HCT116 (cell line): Measurements from ENCODE around the gene ATP1A4. TPM values are rescaled to one million over a fixed set of nuclear protein-coding genes. Genes with fewer than 3 reads are reported as not detected.

Experiments
- ATAC-seq: fragments of 200-7000 bp; cut with Tn5 transposase; 2 replicates; pipeline ENCODE4 v1.9.1; 2020; ENCODE audit warnings: mild to moderate bottlenecking, moderate library complexity
- BruUV-seq: library from RNA; stranded (reverse); fragments of 400-500 nt; replicated peaks from 2 replicates; lab custom pipeline; 2021; lab: Mats Ljungman, UMichigan
- CTCF ChIA-PET: fragments of 300-600 bp; sonication (Branson Sonifier 250); formaldehyde crosslinking; loops from one replicate; lab custom pipeline; 2021; ENCODE audit warnings: antibody characterized with exemption; lab: Charles Lee
- POLR2A ChIA-PET: fragments of 300-600, 350-600 bp; sonication (Branson Sonifier 250); formaldehyde crosslinking; loops from one replicate; lab custom pipeline; 2021; ENCODE audit warnings: antibody characterized with exemption; lab: Charles Lee
- RAD21 ChIA-PET, 2 experiments: fragments of 300-600 bp; sonication (Branson Sonifier 250); formaldehyde crosslinking; loops; one replicate each; lab custom pipeline; 2023; ENCODE audit warnings: low total read pairs in 2 of 2; ENCODE audit not compliant: uncharacterized antibody in 2 of 2, unreplicated experiment in 2 of 2, low non-redundant PET in 1 of 2; lab: Charles Lee
- DNase-seq: peaks from one replicate; pipeline ENCODE4 v3.0.0-alpha.2; 2010; ENCODE audit warnings: low read depth, low spot score
- H2AFZ ChIP-seq: fragments of 200-600 bp; shearing (Covaris generic), sonication (generic); 2 replicates; pipeline ENCODE4 v1.6.1; 2017; ENCODE audit warnings: low read depth, mixed run types, mixed read lengths, antibody characterized with exemption, low read length; ENCODE audit not compliant: poor library complexity, severe bottlenecking
- H3K27ac ChIP-seq: 2 replicates; pipeline ENCODE4 v1.5.1; 2012; ENCODE audit warnings: low read depth, low read length
- H3K27me3 ChIP-seq: fragments of 200-600 bp; sonication (generic); 2 replicates; pipeline ENCODE4 v1.6.1; 2016; ENCODE audit warnings: mixed run types, low read length, mixed read lengths; ENCODE audit not compliant: insufficient read depth
- H3K36me3 ChIP-seq, 2 experiments: fragments of 200-500 bp in 1 of 2; fragments of 200-600 bp in 1 of 2; sonication (Bioruptor generic) in 1 of 2; sonication (generic) in 1 of 2; 2 replicates each; pipeline versions ENCODE4 v1.5.1 to v1.6.1; 2014 to 2016; ENCODE audit warnings: low read length in 2 of 2, inconsistent platforms in 1 of 2, mixed read lengths in 1 of 2, mixed run types in 1 of 2; ENCODE audit not compliant: insufficient read depth in 2 of 2, control insufficient read depth in 1 of 2
- H3K4me1 ChIP-seq, 2 experiments: fragments of 200-600 bp in 1 of 2; sonication (generic) in 1 of 2; 2 replicates each; pipeline versions ENCODE4 v1.5.1 to v1.6.1; 2012 to 2017; ENCODE audit warnings: low read length in 2 of 2, inconsistent platforms in 1 of 2, mild to moderate bottlenecking in 1 of 2, mixed read lengths in 1 of 2, mixed run types in 1 of 2, moderate library complexity in 1 of 2; ENCODE audit not compliant: insufficient read depth in 2 of 2, control insufficient read depth in 1 of 2
- H3K4me2 ChIP-seq: fragments of 200-600 bp; sonication (generic); 2 replicates; pipeline ENCODE4 v1.6.1; 2017; ENCODE audit warnings: mixed run types, low read length, mixed read lengths
- H3K4me3 ChIP-seq, 2 experiments: fragments of 200-600 bp in 1 of 2; sonication (generic) in 1 of 2; replicated peaks in 1 of 2; 2 replicates each; pipeline ENCODE4 v1.5.1; 2011 to 2016; ENCODE audit warnings: low read length in 2 of 2, control low read depth in 1 of 2, low read depth in 1 of 2, mild to moderate bottlenecking in 1 of 2, mixed read lengths in 1 of 2, mixed run types in 1 of 2
- H3K79me2 ChIP-seq: fragments of 200-600 bp; sonication (generic); 2 replicates; pipeline ENCODE4 v1.6.1; 2017; ENCODE audit warnings: mild to moderate bottlenecking, mixed run types, low read length, moderate library complexity, mixed read lengths; ENCODE audit not compliant: insufficient read depth
- H3K9ac ChIP-seq: fragments of 200-600 bp; sonication (generic); 2 replicates; pipeline ENCODE4 v1.6.1; 2016; ENCODE audit warnings: low read length, mixed read lengths
- H3K9me2 ChIP-seq: fragments of 200-600 bp; sonication (generic), shearing (Covaris generic); 2 replicates; pipeline ENCODE4 v1.6.1; 2017; ENCODE audit warnings: mixed run types, mild to moderate bottlenecking, moderate library complexity; ENCODE audit not compliant: insufficient read depth
- H3K9me3 ChIP-seq, 2 experiments: fragments of 200-500 bp in 1 of 2; fragments of 200-600 bp in 1 of 2; sonication (Bioruptor generic) in 1 of 2; sonication (generic) in 1 of 2; 2 replicates each; pipeline ENCODE4 v1.6.1; 2014 to 2017; ENCODE audit warnings: low read length in 2 of 2, mixed read lengths in 2 of 2, inconsistent platforms in 1 of 2, low read depth in 1 of 2, mild to moderate bottlenecking in 1 of 2, mixed run types in 1 of 2, moderate library complexity in 1 of 2; ENCODE audit not compliant: control insufficient read depth in 1 of 2, insufficient read depth in 1 of 2
- H4K20me1 ChIP-seq: fragments of 200-600 bp; sonication (generic), shearing (Covaris generic); 2 replicates; pipeline ENCODE4 v1.6.1; 2017; ENCODE audit warnings: mixed run types, mild to moderate bottlenecking, moderate library complexity; ENCODE audit not compliant: insufficient read depth
- ATF3 ChIP-seq: IDR thresholded peaks from 2 replicates; pipeline ENCODE4 v1.6.1; 2012
- CEBPB ChIP-seq: IDR thresholded peaks from 2 replicates; pipeline ENCODE4 v1.6.1; 2012; ENCODE audit warnings: low read depth
- MAX ChIP-seq: IDR thresholded peaks from 2 replicates; pipeline ENCODE4 v1.6.1; 2012
- POLR2A ChIP-seq: IDR thresholded peaks from 2 replicates; pipeline ENCODE4 v1.7.0; 2011; ENCODE audit warnings: borderline replicate concordance; ENCODE audit not compliant: insufficient read depth, insufficient read length; ENCODE audit errors: extremely low read depth
- POLR2AphosphoS5 ChIP-seq: IDR thresholded peaks from 2 replicates; pipeline ENCODE4 v1.6.1; 2011; ENCODE audit warnings: mild to moderate bottlenecking, low read depth, low read length, moderate library complexity
- TCF7L2 ChIP-seq: IDR thresholded peaks from 2 replicates; pipeline ENCODE4 v1.7.0; 2011; ENCODE audit warnings: borderline replicate concordance, inconsistent platforms; ENCODE audit not compliant: insufficient read depth, insufficient read length; ENCODE audit errors: extremely low read depth
- intact Hi-C: fragments of 100-400 bp; cut with micrococcal nuclease; formaldehyde crosslinking; loops from 2 replicates; pipeline ENCODE4 v1.10.0; 2022
- total RNA-seq: library from RNA; stranded (reverse); gene quantifications from one replicate; pipeline ENCODE4 v1.2.1, GENCODE V29; 2021; ENCODE audit not compliant: unreplicated experiment

Gene ATP1A4
- total RNA-seq, 1 experiment from 2014 or later, result not detected

GRCh38 chr1:160136121-160136925 lies 15.1 kb upstream of the ATP1A4 start:
- Histone ChIP-seq H3K4me3 (no peak overlapping the region), H3K27ac (no peak overlapping the region), H3K79me2 (no peaks in the 10 kb centered on the region), H3K36me3 (no peaks in the 10 kb centered on the region), H3K9me3 (no peaks in the 10 kb centered on the region), H3K27me3 (no peaks in the 10 kb centered on the region), H2AFZ (no peak overlapping the region), H3K9ac (no peak overlapping the region), H3K4me1 (no peaks in the 10 kb centered on the region), H4K20me1 (no peaks in the 10 kb centered on the region), H3K9me2 (no peaks in the 10 kb centered on the region), H3K4me2 (no peak overlapping the region)
- RAD21 ChIA-PET, result no interaction called here
- BruUV-seq, result no TSS peak
- CTCF ChIA-PET, result no interaction called here
- no peak for DNase-seq
- intact Hi-C loops, result no loop called here
- ATAC-seq, result no peak
- TF ChIP-seq CEBPB (no peak), MAX (no peak), TCF7L2 (no peak)
- POLR2A ChIA-PET, result no interaction called here

- DNase-seq (no peak), ATAC-seq (no peak)
- POLR2A ChIA-PET, result no interaction called here
- H3K27ac ChIP-seq, result no peak overlapping the region
- H2AFZ ChIP-seq, result no peak overlapping the region
- H3K4me2 ChIP-seq, result no peak overlapping the region
- H3K9me2 ChIP-seq, result no peaks in the 10 kb centered on the region
- TF ChIP-seq ATF3 (no peak), POLR2A (no peak), TCF7L2 (no peak), POLR2AphosphoS5 (no peak)
- H3K27me3 ChIP-seq, result no peaks in the 10 kb centered on the region
- H3K36me3 ChIP-seq, result no peaks in the 10 kb centered on the region
- H3K9ac ChIP-seq, result no peak overlapping the region
- no peak overlapping the region for H3K4me3 ChIP-seq
- no peaks in the 10 kb centered on the region for H3K9me3 ChIP-seq
- no peaks in the 10 kb centered on the region for H3K4me1 ChIP-seq
- intact Hi-C loops, result no loop called here
- H3K79me2 ChIP-seq, result no peaks in the 10 kb centered on the region
- no peaks in the 10 kb centered on the region for H4K20me1 ChIP-seq
- BruUV-seq, result no TSS peak
- CTCF ChIA-PET, result no interaction called here
- RAD21 ChIA-PET, result no interaction called here
These were observed 14.5 kb upstream of the ATP1A4 start for GRCh38 chr1:160136926-160137200.
